Fibroblast of skin of right quadriceps (primary cell): Measurements from ENCODE around the gene MUS81.
"Not testable (repeated sequence)": the region's sequence is repeated elsewhere in the genome, so short reads cannot be mapped to it uniquely, and the experiment has no call there.

Source experiments
- DNase-seq: peaks from one replicate; pipeline ENCODE4 v3.0.0-alpha.2; 2013

The MUS81 gene

DNA sequence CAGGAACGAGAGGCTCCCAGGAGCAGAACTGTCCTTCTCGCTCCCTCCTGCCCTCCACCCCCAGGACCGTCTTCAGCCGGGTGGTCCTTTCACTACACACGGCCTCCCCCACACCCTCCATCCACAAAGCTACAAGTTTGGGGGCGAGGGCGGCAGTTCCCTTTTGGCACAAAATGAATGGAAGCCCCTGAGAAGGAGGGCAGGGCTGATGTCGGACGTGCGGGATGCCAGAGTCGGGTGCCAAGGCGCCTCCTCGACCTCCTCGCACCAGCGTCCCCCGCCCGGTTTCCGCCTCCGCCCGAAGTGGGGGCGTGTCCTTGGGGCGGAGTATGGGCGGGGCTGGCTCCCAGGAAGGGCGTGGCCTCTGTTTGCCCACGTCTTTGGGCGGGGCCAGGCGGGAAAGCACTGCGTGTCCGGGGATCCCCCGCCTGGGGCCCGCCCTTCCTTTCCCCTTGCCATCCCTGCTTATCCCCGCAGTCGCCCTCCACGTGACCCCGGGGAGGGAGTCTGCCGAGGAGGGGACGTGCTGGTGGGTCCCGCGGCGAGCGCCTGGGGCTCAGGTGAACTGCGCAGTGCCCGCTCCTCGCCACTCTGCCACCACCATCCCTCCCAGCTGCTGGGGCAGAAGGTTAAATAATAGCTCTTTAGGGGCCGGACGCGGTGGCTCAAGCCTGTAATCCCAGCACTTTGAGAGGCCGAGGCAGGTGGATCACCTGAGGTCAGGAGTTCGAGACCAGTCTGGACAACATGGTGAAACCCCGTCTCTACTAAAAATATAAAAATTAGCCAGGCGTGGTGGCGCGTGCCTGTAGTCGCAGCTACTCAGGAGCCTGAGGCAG is 13.3 kb downstream of the MUS81 start:
- DNase-seq: peak; percentile 92

GRCh38 chr11:65879617-65880016 is 19.4 kb downstream of the MUS81 start, which contains the start of gene CTSW:
Gene CTSW, plus strand, starts transcription at chr11:65879837. Its CDS starts 18 bp downstream, at chr11:65879855.
- DNase-seq: no peak

DNA sequence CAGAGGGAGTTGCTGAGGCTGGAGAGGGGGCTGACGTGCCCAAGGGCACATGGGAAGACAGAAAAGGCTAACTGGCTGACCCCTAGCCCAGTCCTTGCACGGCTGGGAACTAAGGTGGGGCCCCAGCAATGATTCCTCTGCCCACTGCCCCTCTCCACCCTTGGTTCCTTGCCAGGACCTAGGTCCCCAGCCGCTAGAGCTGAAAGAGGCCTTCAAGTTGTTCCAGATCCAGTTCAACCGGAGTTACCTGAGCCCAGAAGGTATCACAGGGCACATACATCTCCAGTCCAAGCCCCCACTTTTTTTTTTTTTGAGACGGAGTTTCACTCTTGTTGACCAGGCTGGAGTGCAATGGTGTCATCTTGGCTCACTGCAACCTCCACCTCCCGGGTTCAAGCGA is 19.8 kb downstream of the MUS81 start:
- DNase-seq: no peak

- DNase-seq: no peak
Observed at GRCh38 chr11:65880844-65881421, 20.7 kb downstream of the MUS81 start.

DNA sequence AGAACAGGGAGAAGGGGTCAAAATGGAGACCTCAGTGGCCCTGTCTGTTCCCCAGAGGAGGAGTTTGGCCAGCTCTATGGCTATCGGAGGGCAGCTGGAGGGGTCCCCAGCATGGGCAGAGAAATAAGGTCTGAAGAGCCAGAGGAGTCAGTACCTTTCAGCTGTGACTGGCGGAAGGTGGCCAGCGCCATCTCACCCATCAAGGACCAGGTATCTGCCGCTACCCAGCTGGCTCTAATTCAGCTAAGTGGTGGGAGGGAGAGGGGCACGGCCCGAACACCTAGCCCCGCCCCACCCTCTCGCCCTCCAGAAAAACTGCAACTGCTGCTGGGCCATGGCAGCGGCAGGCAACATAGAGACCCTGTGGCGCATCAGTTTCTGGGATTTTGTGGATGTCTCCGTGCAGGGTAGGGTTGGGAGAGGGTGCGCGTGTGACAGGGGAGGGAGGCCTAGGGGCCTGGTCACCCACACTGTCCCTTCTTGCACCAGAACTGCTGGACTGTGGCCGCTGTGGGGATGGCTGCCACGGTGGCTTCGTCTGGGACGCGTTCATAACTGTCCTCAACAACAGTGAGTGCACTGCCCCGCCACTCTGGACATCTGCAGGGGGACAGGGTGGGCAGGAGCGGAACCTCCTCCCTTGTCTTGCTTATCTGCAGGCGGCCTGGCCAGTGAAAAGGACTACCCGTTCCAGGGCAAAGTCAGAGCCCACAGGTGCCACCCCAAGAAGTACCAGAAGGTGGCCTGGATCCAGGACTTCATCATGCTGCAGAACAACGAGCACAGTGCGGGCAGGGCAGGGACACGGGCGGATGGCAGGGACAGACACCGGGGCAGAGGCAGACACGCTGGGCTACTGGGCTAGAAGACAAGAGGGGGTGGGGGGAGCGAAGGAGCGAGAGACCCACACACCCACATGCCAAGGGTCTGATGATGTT is 22.2 kb downstream of the MUS81 start:
- DNase-seq: no peak

GRCh38 chr11:65883058-65883761 is 23.0 kb downstream of the MUS81 start:
- DNase-seq: no peak

DNA sequence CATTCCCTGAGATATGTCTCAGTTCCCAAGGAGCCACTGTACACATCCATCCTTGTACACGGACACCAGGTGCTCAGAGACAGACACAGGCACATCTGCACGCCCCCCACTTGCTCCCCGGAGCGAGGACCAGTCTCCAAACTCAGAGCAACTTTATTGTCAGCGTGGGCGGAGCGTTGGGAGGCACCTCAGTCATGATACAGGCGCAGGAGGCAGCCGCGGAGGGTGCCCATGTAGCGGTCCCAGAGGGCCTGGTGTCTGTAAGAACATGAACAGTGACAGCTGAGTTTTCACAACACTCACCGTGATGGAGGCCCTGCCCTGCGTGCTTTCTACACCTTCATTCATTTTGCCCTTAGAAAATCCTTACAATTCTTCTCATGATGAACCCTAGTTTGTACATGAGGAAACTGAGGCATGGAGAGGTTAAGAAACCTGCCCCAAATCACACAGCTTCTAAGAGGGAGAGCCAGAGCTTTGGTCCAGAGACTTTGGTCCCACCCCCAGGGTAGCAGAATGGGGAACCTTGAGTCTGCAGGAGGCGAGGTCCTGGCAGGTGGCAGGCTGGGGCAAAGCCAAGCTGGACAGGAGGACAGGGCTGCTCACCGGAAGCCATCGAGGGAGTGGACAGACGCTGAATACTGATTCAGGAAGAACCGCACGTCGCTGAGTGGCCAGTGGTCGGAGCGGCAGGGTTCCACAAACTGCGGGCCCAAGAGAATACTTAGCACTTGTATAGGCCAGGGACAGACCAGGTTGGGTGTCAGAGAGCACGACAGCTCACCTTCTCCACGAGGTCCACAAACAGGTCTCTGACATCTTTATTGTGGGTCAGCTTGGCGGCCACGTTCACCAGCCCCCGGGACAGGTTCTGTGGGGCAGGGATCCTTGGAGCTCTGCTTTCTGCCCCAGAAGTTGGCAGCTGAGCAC is 23.8 kb downstream of the MUS81 start:
- DNase-seq: no peak

DNA sequence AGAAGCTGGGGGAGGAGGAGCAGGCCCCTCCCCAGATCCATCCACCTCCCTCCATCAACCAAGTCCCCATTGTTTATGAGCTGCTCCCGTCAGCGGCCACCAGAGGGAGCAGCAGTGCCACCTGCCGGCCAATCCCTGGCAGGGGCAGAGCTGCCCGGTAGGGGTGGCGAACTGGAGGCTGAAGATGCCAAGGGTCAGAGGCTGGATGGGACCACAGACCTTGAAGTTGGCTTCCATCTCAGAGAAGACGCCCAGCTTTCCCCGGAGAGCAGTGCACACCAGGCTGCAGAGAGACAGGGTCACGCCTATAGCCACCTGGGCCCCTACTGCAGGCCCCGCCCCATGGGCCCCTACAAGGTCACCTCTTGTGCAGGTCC is 24.5 kb downstream of the MUS81 start:
- DNase-seq: peak; percentile 62

DNA sequence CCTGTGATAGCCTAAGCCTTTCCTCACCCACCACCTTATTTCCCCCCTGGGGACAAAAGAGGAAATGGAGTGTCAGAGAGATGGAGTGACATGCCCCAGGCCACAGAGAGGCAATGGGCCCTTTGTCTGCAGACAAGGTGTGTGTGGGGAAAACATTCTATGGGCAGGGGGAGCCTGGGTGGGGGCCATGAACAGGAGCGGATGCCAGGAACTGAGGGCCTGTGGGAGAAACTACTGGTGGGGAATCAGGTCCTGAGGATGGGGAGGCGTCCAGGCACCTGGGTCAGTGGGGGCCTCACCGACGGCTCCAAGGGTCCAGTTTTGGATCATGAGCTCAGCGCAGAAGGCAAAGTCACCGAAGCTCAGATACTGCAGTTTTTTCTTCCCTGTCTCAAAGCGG is 25.0 kb downstream of the MUS81 start:
- no peak for DNase-seq

GRCh38 chr11:65885808-65886536 is 25.7 kb downstream of the MUS81 start:
- DNase-seq: no peak

DNA sequence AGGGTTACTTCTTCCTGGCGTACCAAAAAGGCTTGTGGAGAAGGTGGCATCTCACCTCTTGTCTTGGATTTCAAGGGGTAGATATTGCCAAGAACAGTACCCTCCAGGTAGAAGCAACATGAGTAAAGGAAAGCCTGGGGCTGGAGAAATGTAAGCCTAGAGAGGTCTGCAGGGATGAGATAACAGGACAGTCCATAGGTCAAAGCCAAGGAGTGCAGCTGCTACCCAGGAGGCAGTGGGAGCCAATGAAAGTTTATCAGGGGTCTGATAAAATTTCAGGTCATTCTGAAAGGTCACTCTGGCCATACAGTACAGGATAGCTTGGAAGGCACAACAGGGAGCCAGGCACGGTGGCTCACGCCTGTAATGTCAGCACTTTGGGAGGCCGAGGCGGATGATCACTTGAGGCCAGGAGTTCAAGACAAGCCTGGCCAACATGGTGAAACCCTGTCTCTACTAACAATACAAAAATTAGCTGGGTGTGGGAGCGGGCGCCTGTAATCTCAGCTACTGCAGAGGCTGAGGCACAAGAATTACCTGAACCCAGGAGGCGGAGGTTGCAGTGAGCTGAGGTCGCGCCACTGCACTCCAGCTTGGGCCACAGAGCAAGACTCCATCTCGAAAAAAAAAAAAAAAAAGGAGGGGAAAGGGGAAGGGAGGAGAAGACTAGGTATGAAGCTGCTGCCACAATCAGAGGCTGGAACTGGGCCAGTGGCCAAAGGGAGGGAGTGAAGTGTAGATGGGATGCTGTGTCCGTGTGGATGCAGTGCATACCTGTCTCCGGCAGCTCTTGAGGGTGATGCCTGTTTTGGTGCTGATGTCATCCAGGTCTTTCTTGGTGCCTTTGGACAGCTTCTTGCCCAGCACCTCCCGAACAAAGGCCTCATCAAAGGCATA is 26.8 kb downstream of the MUS81 start:
- no peak for DNase-seq

DNA sequence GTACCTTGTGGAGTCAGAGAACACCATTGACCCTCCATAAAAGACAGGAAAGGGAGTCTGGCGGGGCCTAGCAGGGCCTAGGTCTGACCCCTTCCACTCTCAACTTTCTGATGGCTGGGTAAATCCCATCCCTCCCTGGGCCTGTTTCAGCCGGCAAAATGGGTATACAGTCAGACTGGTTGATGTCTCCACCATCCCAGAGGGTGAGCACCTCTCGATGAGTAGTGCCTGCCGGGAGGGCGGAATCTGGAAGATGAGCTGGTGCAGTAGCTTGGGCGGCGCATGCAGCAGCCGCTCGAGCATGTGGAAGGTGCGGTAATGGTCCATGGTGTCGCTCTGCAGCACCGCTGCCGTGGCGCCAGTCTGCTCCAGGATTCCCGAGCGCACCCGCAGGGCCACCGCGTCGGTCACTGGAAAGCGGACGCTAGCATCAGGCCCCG is 27.5 kb downstream of the MUS81 start:
- peak; percentile 44 for DNase-seq

- peak; percentile 97 for DNase-seq
Observed at GRCh38 chr11:65888163-65888814, 28.1 kb downstream of the MUS81 start, which contains the start of gene FIBP. Gene FIBP, minus strand, starts transcription at chr11:65888471. Its CDS starts 53 bp downstream, at chr11:65888418.

GRCh38 chr11:65890324-65891218 is 30.3 kb downstream of the MUS81 start, which contains the start of gene CCDC85B:
Gene CCDC85B, plus strand, starts transcription at chr11:65890673. Its CDS starts 111 bp downstream, at chr11:65890784.
- DNase-seq: peak; percentile 96

DNA sequence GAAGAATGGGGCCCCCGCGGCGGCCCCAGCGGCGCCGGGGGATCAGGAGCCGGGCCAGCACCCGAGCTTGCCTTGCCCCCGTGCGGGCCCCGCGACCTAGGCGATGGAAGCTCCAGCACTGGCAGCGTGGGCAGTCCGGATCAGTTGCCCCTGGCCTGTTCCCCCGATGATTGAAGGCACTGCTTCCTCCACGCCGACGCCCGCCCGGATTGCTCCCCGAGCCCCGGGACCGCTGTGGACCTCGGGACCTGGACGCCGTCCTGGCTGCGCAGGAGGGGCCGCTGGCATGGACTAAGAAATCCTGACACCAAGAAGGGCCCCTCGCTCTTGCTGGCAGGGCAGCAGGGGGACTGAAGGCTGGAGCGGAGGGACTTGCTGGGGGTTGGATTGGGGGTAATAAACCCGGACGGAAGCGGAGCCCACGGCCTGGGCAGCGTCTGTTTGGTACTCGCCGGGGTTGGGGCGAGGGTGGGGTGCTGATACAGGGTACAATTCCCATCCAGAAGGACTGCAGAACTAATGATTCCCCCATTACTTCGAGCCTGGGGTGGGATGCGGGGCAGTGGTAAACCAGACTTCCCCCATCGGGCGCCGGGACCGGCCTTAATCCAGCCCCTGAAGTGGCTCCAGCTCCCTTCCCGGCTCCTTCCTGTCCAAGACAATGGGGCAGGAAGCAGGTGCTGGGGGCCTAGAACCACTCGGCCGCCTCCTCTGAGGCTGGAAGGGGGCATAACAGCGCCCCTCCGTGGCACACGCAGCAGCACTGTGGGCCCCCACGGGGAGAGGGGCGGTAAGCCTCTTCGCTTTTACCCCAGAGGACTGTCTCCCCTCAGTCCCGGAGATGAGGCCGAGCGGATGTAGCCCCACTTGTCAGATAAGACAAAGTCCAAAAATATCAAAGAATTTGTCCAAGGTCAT is 31.2 kb downstream of the MUS81 start:
- no peak for DNase-seq

GRCh38 chr11:65892137-65892540 is 31.9 kb downstream of the MUS81 start:
- not testable (repeated sequence) for DNase-seq
